ENCODE measurements around the gene DDX55.
"Not testable (repeated sequence)": the region's sequence is repeated elsewhere in the genome, so short reads cannot be mapped to it uniquely, and the experiment has no call there.

Gene DDX55, protein sequence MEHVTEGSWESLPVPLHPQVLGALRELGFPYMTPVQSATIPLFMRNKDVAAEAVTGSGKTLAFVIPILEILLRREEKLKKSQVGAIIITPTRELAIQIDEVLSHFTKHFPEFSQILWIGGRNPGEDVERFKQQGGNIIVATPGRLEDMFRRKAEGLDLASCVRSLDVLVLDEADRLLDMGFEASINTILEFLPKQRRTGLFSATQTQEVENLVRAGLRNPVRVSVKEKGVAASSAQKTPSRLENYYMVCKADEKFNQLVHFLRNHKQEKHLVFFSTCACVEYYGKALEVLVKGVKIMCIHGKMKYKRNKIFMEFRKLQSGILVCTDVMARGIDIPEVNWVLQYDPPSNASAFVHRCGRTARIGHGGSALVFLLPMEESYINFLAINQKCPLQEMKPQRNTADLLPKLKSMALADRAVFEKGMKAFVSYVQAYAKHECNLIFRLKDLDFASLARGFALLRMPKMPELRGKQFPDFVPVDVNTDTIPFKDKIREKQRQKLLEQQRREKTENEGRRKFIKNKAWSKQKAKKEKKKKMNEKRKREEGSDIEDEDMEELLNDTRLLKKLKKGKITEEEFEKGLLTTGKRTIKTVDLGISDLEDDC

DNA sequence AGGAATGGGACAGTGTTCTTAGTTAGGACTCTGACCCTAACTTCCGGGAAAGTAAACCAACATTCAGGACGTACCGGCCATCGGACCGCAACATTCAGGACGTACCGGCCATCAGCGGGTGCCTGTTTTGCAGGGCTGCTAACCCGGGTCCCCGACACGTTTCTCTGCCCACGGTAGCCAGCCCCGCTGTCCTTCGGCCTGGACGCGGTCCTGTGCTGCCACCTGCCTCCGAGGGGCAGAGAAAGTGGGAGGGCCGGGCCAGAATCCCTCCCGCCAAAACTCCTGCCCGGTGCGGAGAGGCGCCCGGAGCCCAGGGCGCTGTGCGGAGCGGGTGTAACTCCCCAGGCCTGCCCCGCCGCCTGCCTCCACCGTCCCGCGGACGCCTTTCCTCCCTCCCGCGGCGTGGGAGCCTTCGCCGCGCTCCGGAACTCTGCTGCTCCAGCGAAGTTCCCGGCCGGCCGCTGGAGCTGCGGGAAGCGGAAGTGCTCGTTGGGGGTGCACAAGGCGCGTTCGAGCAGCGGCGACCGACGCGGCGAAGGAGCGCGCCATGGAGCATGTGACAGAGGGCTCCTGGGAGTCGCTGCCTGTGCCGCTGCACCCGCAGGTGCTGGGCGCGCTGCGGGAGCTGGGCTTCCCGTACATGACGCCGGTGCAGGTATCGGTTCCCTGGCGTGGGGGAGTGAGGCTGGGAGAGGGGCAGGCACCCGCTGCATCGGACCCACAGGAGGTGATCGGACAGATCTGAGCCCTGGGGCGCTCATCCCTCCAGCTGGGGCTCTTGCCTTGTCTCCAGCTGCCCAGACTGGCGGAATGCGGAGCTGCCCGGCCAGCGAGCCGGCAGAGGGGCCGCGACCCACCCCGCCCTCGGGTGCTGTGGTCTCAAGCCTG lies at the start of gene DDX55:
DDX55 (plus strand) TSS at position 498 of the 888 bp plus-strand sequence; CDS start at position 548, 50 bp downstream.
- peak within 1 kb of the TSS; percentile 97 for H3K4me3 ChIP-seq (ENCODE audit: low read depth, low read length)
- peak; percentile 93 for DNase-seq (ENCODE audit: low read depth)
- TF ChIP-seq, protein P1, sequence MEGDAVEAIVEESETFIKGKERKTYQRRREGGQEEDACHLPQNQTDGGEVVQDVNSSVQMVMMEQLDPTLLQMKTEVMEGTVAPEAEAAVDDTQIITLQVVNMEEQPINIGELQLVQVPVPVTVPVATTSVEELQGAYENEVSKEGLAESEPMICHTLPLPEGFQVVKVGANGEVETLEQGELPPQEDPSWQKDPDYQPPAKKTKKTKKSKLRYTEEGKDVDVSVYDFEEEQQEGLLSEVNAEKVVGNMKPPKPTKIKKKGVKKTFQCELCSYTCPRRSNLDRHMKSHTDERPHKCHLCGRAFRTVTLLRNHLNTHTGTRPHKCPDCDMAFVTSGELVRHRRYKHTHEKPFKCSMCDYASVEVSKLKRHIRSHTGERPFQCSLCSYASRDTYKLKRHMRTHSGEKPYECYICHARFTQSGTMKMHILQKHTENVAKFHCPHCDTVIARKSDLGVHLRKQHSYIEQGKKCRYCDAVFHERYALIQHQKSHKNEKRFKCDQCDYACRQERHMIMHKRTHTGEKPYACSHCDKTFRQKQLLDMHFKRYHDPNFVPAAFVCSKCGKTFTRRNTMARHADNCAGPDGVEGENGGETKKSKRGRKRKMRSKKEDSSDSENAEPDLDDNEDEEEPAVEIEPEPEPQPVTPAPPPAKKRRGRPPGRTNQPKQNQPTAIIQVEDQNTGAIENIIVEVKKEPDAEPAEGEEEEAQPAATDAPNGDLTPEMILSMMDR (IDR thresholded peaks at IDR 0.05; ENCODE audit: insufficient read depth, low read depth, low read length, missing control alignments): peak; percentile 18

DNA sequence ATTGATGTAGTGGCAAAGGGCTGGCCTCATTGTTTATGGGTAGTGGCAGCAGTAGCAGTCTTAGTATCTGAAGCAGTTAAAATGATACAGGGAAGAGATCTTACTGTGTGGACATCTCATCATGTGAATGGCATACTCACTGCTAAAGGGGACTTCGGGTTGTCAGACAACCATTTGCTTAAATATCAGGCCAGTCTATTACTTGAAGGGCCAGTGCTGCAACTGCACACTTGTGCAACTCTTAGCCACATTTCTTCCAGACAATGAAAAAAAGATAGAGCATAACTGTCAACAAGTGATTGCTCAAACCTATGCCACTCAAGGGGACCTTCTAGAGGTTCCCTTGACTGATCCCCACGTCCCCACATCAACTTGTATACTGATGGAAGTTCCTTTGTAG lies 47.8 kb upstream of the DDX55 start:
- not testable (repeated sequence) for H3K4me3 ChIP-seq (ENCODE audit: low read depth, low read length); DNase-seq (ENCODE audit: low read depth)

DNA sequence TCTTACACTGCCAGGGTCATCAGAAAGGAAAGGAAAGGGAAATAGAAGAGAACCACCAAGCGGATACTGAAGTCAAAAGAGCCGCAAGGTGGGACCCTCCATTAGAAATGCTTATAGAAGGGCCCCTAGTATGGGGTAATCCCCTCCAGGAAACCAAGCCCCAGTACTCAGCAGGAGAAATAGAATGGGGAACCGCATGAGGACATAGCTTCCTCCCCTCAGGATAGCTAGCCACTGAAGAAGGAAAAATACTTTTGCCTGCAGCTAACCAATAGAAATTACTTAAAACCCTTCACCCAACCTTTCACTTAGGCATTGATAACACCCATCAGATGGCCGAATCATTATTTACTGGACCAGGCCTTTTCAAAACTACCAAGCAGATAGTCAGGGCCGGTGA lies 47.1 kb upstream of the DDX55 start:
- H3K4me3 ChIP-seq (ENCODE audit: low read depth, low read length); DNase-seq (ENCODE audit: low read depth): not testable (repeated sequence)

DNA sequence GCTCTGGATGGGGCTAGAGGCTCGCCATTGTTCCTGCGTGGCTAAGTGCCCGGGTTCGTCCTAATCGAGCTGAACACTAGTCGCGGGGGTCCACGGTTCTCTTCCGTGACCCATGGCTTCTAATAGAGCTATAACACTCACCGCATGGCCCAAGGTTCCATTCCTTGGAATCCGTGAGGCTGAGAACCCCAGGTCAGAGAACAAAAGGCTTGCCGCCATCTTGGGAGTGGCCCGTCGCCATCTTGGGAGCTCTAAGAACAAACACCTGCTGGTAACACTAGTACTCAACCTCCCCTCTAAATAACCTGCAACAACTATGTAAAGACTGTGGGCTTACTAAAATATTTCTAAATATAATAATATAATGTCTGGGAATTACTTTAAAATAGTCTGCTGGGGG lies 43.4 kb upstream of the DDX55 start:
- not testable (repeated sequence) for DNase-seq (ENCODE audit: low read depth); H3K4me3 ChIP-seq (ENCODE audit: low read depth, low read length)

DNA sequence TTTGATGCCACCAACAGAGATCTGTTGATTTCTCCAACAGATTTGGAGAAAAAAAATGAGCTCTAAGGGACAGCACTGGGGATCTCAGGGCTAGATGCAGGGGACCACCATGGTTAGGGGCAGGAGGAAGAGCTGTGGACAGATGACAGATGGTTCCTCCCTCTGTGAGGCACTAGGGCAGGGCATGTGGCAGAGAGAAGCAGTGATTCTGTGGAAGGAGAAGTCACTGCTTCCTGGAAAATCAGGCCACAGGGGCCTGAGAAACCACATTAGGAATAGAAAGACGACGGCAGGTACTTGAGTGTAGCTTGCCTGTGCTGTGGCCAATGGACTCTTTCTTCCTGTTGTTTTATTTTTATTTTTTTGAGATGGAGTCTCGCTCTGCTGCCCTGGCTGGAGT lies 42.4 kb upstream of the DDX55 start:
- TF ChIP-seq, protein P1 (IDR thresholded peaks at IDR 0.05; ENCODE audit: insufficient read depth, low read depth, low read length, missing control alignments): no peak
- H3K4me3 ChIP-seq (ENCODE audit: low read depth, low read length): no peak overlapping the region
- no peak for DNase-seq (ENCODE audit: low read depth)

DNA sequence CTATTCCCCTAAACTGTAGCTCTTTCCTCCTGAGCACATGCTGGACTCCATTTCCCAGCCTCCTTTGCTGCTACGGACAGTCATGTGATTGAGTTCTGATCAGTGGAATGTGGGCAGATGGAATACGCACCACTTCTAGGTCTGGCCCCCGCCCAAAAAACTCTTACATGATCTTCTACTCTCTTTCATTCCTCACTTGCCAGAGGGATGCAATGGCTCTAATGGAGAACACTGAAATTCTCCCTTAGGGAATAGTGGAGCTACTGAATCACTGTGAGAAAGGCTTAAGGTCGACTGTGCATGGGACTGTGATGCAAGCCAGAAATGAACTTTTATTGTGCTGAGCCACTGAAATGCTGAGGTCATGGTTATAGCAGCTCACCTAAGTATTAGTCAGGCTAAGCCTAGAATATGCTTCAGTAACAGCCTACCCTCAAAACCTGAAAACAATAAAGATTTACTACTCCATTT lies 30.5 kb upstream of the DDX55 start:
- no peak overlapping the region for H3K4me3 ChIP-seq (ENCODE audit: low read depth, low read length)
- DNase-seq (ENCODE audit: low read depth): no peak
- TF ChIP-seq, protein P1 (IDR thresholded peaks at IDR 0.05; ENCODE audit: insufficient read depth, low read depth, low read length, missing control alignments): no peak

DNA sequence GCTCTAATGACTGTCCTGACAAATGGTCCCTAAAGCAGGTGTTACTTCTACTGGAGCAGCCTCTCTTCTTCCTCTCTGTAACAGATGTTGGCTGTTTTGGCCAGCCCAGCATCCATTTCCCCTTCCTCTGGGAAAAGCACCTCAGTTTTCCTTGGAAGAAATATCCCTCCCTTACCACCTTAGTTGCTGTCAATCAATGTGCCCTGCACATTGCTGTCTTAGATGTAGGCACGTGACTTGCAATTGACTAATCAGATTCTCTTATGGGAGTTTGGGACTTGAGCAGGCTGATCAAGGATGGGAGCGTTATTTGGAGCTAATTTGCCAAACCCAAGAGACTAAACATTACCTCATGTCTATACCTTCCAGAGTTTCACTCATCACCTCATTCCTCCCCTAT lies 29.5 kb upstream of the DDX55 start:
- no peak for DNase-seq (ENCODE audit: low read depth)
- no peak overlapping the region for H3K4me3 ChIP-seq (ENCODE audit: low read depth, low read length)
- TF ChIP-seq, protein P1 (IDR thresholded peaks at IDR 0.05; ENCODE audit: insufficient read depth, low read depth, low read length, missing control alignments): no peak

DNA sequence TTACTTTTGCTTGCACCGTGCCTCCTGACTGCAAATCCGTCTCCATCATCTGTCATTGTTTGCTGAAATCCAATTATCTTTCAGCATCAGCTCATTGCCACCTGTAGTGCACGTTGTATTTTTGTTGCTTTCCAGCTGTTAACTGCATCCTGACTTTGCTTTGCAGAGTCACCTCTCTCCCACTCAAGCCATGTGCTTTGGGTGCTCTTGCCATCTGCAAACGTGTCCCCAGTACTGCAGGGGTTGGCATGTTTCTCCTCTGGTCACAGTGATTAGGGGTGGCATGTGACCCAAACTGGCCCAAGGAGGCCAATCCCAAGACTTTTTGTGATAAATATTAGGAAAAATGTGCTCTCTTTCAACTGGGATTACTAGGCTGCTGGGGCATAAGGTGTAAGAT lies 28.0 kb upstream of the DDX55 start:
- TF ChIP-seq, protein P1 (IDR thresholded peaks at IDR 0.05; ENCODE audit: insufficient read depth, low read depth, low read length, missing control alignments): no peak
- no peak for DNase-seq (ENCODE audit: low read depth)
- H3K4me3 ChIP-seq (ENCODE audit: low read depth, low read length): no peak overlapping the region

All from GM12865 (cell line).